Bronchial epithelial cell (primary cell): ENCODE results near the gene HUNK. TPM values are rescaled to one million over a fixed set of nuclear protein-coding genes. Genes with fewer than 3 reads are reported as not detected.

Experiments used
- DNase-seq: peaks from one replicate; pipeline ENCODE4 v3.0.0-alpha.2; 2010; ENCODE audit warnings: low read depth
- FAIRE-seq: peaks from 2 replicates; lab custom pipeline; 2011; peaks lifted over from hg19 to GRCh38; lab: Jason Lieb, UNC
- H3K27me3 ChIP-seq: 2 replicates; pipeline ENCODE4 v1.5.1; 2011; ENCODE audit warnings: low read length; ENCODE audit not compliant: control insufficient read depth, insufficient read depth
- H3K36me3 ChIP-seq: 2 replicates; pipeline ENCODE4 v1.5.1; 2011; ENCODE audit warnings: low read length; ENCODE audit not compliant: control insufficient read depth, insufficient read depth
- H3K4me3 ChIP-seq: 2 replicates; pipeline ENCODE4 v1.5.1; 2011; ENCODE audit warnings: mild to moderate bottlenecking, low read depth, low read length, control low read depth
- total RNA-seq: library from RNA; depleted of rRNA; stranded (reverse); fragments of >200 nt; gene quantifications from 2 replicates; pipeline ENCODE4 v1.2.1, GENCODE V29; 2014
- TF ChIP-seq, protein P1 (sequence below): IDR thresholded peaks from 2 replicates; pipeline ENCODE4 v1.5.1; 2011; ENCODE audit warnings: mild to moderate bottlenecking, moderate library complexity, low read length, control low read depth, inconsistent platforms; ENCODE audit not compliant: insufficient read depth, severe bottlenecking

HUNK gene
- total RNA-seq, 1 donor from 2014 or later: under 0.01 TPM

- DNase-seq (no peak), FAIRE-seq (no peak)
- TF ChIP-seq, protein P1, sequence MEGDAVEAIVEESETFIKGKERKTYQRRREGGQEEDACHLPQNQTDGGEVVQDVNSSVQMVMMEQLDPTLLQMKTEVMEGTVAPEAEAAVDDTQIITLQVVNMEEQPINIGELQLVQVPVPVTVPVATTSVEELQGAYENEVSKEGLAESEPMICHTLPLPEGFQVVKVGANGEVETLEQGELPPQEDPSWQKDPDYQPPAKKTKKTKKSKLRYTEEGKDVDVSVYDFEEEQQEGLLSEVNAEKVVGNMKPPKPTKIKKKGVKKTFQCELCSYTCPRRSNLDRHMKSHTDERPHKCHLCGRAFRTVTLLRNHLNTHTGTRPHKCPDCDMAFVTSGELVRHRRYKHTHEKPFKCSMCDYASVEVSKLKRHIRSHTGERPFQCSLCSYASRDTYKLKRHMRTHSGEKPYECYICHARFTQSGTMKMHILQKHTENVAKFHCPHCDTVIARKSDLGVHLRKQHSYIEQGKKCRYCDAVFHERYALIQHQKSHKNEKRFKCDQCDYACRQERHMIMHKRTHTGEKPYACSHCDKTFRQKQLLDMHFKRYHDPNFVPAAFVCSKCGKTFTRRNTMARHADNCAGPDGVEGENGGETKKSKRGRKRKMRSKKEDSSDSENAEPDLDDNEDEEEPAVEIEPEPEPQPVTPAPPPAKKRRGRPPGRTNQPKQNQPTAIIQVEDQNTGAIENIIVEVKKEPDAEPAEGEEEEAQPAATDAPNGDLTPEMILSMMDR: no peak
- H3K27me3 ChIP-seq: peaks cover 4% of the 10 kb centered on the region
- H3K36me3 ChIP-seq: no peaks in the 10 kb centered on the region
- H3K4me3 ChIP-seq: no peak overlapping the region
Observed at GRCh38 chr21:31877463-31877957, 4.7 kb downstream of the HUNK start.

GRCh38 chr21:31878831-31879230, 6.0 kb downstream of the HUNK start:
- peak; percentile 37 for DNase-seq
- no peak for FAIRE-seq
- TF ChIP-seq, protein P1: no peak
- Histone ChIP-seq H3K4me3 (no peak overlapping the region), H3K36me3 (no peaks in the 10 kb centered on the region), H3K27me3 (peaks cover 4% of the 10 kb centered on the region)

- Histone ChIP-seq H3K4me3 (no peak overlapping the region), H3K36me3 (no peaks in the 10 kb centered on the region), H3K27me3 (peaks cover 3% of the 10 kb centered on the region)
- DNase-seq (no peak), FAIRE-seq (no peak)
- TF ChIP-seq, protein P1: no peak
Observed at GRCh38 chr21:31879241-31879650, 6.4 kb downstream of the HUNK start.

- DNase-seq: no peak
- no peak overlapping the region for H3K4me3 ChIP-seq
- H3K27me3 ChIP-seq: no peaks in the 10 kb centered on the region
- TF ChIP-seq, protein P1: no peak
- H3K36me3 ChIP-seq: no peaks in the 10 kb centered on the region
- FAIRE-seq: no peak
Observed at GRCh38 chr21:31879911-31880310, 7.1 kb downstream of the HUNK start.

- TF ChIP-seq, protein P1: no peak
- FAIRE-seq (no peak), DNase-seq (no peak)
- no peaks in the 10 kb centered on the region for H3K27me3 ChIP-seq
- no peaks in the 10 kb centered on the region for H3K36me3 ChIP-seq
- H3K4me3 ChIP-seq: no peak overlapping the region
Observed at GRCh38 chr21:31880816-31881215, 8.0 kb downstream of the HUNK start.

DNA sequence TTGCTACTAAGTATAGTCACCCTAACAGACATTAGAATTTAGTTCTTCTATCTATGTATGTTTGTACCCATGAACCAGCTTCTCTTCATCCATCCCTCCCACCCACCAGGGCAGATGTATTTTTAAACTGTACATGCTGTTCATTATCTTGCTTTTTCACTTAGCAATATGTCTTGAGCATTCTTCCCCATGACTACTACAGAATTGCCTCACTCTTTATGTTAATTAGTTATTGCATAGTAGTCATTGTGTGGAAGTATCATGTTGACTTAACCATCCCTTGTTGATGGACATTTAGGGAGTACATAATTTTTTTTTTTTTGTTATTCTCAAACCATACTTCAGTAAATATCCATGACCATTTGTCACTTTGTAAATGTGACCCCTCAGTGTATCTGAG, 9.9 kb downstream of the HUNK start:
- peak; percentile 34 for DNase-seq
- TF ChIP-seq, protein P1: no peak
- Histone ChIP-seq H3K27me3 (no peaks in the 10 kb centered on the region), H3K36me3 (no peaks in the 10 kb centered on the region), H3K4me3 (no peak overlapping the region)
- no peak for FAIRE-seq
